ENCODE results near the gene NLRX1.
"Not testable (repeated sequence)": the region's sequence is repeated elsewhere in the genome, so short reads cannot be mapped to it uniquely, and the experiment has no call there.

Gene NLRX1

DNA sequence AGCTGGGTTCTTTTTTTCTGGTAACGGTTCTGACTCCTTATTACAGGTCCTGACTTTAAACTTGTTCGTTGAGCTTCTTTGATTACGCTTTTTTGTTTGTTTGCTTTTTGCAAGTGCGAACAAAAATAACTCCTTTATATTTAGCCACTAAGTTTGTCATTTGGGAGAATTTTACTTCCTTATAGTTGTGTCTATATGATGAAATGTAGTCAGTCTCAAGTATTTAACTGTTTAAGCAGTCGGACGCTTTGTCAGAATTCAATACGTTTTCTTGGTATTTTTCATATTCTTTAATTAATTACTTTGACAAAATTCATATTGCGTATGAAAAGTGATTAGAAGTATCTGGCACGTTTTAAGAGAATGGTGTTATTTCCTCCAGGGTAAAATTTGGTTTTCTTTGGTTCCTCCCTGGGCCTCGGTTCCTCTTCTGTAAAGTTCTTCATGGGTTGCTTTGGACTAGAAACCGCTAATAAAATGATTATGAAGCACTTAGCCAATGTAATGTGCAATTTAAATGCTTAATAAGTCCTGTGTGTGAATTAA, 39.0 kb downstream of the NLRX1 start:
- DNase-seq (ENCODE audit: low read depth, low spot score): no peak

DNA sequence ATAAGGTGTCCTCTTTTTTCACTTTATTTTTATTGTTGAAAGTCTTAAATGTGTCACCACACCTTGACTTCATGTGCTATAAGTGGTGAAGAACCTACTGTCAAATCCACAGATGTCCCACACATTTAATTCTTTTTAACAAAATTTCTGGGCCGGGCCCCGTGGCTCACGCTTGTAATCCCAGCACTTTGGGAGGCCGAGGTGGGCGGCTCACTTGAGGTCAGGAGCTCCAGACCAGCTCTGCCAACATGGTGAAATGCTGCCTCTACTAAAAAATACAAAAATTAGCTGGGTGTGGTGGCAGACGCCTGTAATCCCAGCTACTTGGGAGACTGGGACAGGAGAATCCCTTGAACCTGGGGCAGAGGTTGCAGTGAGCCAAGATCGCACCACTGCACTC, 40.7 kb downstream of the NLRX1 start:
- DNase-seq (ENCODE audit: low read depth, low spot score): no peak

DNA sequence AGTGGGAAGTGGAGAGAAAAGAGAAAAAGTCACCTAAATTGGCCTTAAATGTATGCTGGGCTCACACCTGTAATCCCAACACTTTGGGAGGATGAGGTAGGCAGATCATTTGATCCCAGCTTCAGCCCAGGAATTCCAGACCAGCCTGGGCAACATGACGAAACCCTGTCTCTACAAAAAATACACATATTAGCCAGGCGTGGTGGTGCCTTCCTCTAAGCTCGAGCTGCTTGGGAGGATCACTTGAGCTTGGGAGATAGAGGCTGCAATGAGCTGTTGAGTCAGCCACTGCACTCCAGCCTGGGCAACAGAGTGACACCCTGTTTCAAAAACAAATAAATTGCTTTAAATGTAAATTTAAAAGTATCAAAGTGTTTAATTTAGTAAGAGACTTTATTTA, 41.5 kb downstream of the NLRX1 start:
- DNase-seq (ENCODE audit: low read depth, low spot score): no peak

DNA sequence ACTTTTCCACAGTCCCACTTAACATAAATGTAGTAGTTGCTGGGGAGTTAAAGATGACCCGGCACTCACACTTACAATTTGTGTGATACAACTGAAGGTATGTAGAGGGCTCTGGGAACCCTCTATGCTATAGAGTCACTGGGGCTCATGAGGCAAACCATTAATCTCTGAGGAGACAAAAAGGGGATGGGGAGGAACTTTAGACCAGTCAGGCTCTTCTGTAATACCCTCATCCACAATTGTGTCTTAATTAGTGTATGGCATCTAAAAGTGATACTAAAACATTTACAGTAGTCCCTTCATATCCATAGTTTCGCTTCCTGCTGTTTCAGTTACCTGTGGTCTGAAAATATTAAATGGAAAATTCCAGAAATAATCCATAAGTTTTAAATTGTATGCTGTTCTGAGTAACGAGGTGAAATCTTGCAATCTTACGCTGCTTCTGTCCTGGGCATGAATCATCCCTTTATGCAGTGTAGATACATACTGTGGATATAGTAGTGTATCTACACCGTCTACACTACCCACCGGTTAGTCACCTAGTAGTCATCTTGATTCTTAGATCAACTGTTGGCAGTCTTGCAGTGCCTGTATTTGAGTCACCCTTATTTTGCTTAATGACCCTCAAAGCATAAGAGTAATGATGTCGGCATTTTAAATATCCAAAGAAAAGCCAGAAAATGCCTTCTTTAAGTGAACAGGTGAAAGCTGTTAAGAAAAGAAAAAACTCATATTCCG, 49.8 kb downstream of the NLRX1 start:
- no peak for DNase-seq (ENCODE audit: low read depth, low spot score)

GRCh38 chr11:119222308-119222707, 53.8 kb downstream of the NLRX1 start:
- DNase-seq (ENCODE audit: low read depth, low spot score): no peak

- no peak for DNase-seq (ENCODE audit: low read depth, low spot score)
Observed at GRCh38 chr11:119222891-119223290, 54.4 kb downstream of the NLRX1 start.

DNA sequence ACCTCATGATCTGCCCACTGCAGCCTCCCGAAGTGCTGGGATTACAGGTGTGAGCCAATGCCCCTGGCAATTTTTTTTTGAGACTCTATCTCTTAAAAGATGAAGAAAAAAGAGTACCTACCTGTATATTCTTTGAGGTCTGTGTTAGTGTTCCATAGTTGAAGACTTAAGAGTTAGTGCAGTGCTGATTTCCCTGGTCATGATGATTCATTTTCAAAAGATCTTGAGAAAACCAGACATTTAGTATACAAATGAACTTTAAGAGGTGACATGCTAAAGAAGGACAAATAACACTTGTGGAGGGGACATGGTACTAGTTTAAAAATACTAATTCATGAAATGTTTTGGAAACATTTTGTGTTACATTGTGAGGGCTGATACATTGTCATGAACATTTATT, 55.3 kb downstream of the NLRX1 start:
- DNase-seq (ENCODE audit: low read depth, low spot score): no peak

GRCh38 chr11:119228535-119229287, 60.2 kb downstream of the NLRX1 start:
- not testable (repeated sequence) for DNase-seq (ENCODE audit: low read depth, low spot score)

DNA sequence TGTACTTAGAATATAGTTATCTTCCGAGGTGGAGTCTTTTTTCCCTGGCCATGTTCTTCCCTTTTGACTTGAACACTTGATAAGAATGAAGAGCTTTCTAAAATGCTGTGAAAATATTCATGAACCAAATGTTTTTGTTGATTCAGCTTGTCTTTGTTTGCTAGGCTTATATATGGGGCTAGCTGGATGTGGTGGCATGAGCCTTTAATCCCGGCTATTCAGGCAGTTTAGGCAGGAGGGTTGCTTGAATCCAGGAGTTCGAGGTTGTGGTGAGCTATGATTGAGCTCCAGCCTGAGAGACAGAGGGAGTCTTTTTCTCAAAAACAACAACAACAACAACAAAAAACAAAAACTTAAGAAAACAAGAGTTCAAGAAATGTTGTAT, 60.8 kb downstream of the NLRX1 start:
- DNase-seq (ENCODE audit: low read depth, low spot score): no peak

DNA sequence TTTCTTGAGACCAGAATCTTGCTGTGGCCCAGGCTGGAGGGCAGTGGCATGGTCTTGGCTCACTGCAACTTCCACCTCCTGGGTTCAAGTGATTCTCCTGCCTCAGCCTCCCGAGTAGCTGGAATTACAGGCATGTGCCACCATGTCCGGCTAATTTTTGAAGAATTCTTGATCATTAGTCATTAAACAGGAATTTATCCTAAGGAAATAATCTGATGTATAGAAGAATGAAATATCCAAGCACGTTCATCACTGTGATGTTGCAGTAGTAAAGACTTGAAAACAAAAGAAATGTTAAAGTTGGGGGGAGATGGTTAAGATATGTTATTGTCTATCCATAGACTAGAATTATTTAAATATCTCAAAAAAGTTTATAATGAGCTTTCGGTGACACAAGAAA, 61.2 kb downstream of the NLRX1 start:
- no peak for DNase-seq (ENCODE audit: low read depth, low spot score)
